ENCODE data around the gene IL3. TPM values are rescaled to one million over a fixed set of nuclear protein-coding genes. Genes with fewer than 3 reads are reported as not detected.

The IL3 gene
- total and polyA plus RNA-seq, 2 donors (not counting 1 experiment from before 2014, with no cell fraction given) = not detected

GRCh38 chr5:132059043-132059695 lies 1.3 kb upstream of the IL3 start:
- Mint-ChIP-seq H3K4me3 (no peak overlapping the region), H3K4me1 (peaks cover 2% of the 10 kb centered on the region), H3K27ac (no peak overlapping the region), H3K27me3 (peaks cover 3% of the 10 kb centered on the region), H3K9me3 (ENCODE audit: insufficient read depth) (no peaks in the 10 kb centered on the region)
- ChIA-PET POLR2A (no interaction called here), CTCF (no interaction called here)
- intact Hi-C loops (cut with micrococcal nuclease) = no loop called here
- H2AFZ ChIP-seq (ENCODE audit: insufficient read depth, low read depth, low read length, poor library complexity, severe bottlenecking) = no peak overlapping the region
- H3K4me1 ChIP-seq (ENCODE audit: control insufficient read depth in 2 of 2, insufficient read depth in 2 of 2, low read length in 2 of 2) = no peaks in the 10 kb centered on the region
- TF ChIP-seq EZH2 (IDR thresholded peaks at IDR 0.05; ENCODE audit: borderline replicate concordance, insufficient read depth, low read depth, low read length, poor library complexity, severe bottlenecking) (no peak), CTCF (IDR thresholded peaks at IDR 0.05) (no peak)
- H3K79me2 ChIP-seq (ENCODE audit: control insufficient read depth, insufficient read depth, low read length) = no peaks in the 10 kb centered on the region
- 81% methylated on average over 9 of the region's 9 CpGs for WGBS (ENCODE audit: insufficient coverage)
- no peaks in the 10 kb centered on the region for H4K20me1 ChIP-seq (ENCODE audit: control insufficient read depth, insufficient read depth, low read length, poor library complexity, severe bottlenecking)
- H3K9me3 ChIP-seq (ENCODE audit: control extremely low read depth in 1 of 3, control insufficient read depth in 2 of 3, insufficient read depth in 1 of 3, low read length in 2 of 3) = no peaks in the 10 kb centered on the region
- no peak overlapping the region for H3K4me2 ChIP-seq (replicated peaks; ENCODE audit: low read depth, low read length, poor library complexity, severe bottlenecking)
- ATAC-seq (ENCODE audit: low read depth) (no peak), DNase-seq (no peak)
- no peak overlapping the region for H3K4me3 ChIP-seq (ENCODE audit: control extremely low read depth in 1 of 5, extremely low read depth in 1 of 5, insufficient read depth in 1 of 5, low read depth in 2 of 5, low read length in 4 of 5)
- no peaks in the 10 kb centered on the region for H3K27me3 ChIP-seq (replicated peaks in 1 of 4; ENCODE audit: control extremely low read depth in 1 of 4, control insufficient read depth in 3 of 4, insufficient read depth in 4 of 4, low read length in 3 of 4)
- no peak overlapping the region for H3K9ac ChIP-seq (ENCODE audit: low read length)
- H3K27ac ChIP-seq (ENCODE audit: low read length in 2 of 2) = no peak overlapping the region
- H3K36me3 ChIP-seq (replicated peaks in 1 of 2; ENCODE audit: control extremely low read depth in 1 of 2, control insufficient read depth in 1 of 2, extremely low read depth in 1 of 2, insufficient read depth in 2 of 2, low read length in 1 of 2) = no peaks in the 10 kb centered on the region

GRCh38 chr5:132059696-132060500 lies 557 bp upstream of the IL3 start:
- 90% methylated on average over 11 of the region's 13 CpGs for WGBS (ENCODE audit: insufficient coverage)
- H3K9ac ChIP-seq (ENCODE audit: low read length) = no peak overlapping the region
- Mint-ChIP-seq H3K27ac (no peak overlapping the region), H3K4me1 (peaks cover 3% of the 10 kb centered on the region), H3K4me3 (no peak overlapping the region), H3K27me3 (peaks cover 3% of the 10 kb centered on the region), H3K9me3 (ENCODE audit: insufficient read depth) (no peaks in the 10 kb centered on the region)
- no peaks in the 10 kb centered on the region for H3K79me2 ChIP-seq (ENCODE audit: control insufficient read depth, insufficient read depth, low read length)
- TF ChIP-seq EZH2 (IDR thresholded peaks at IDR 0.05; ENCODE audit: borderline replicate concordance, insufficient read depth, low read depth, low read length, poor library complexity, severe bottlenecking) (no peak), CTCF (IDR thresholded peaks at IDR 0.05) (no peak)
- H3K27me3 ChIP-seq (replicated peaks in 1 of 4; ENCODE audit: control extremely low read depth in 1 of 4, control insufficient read depth in 3 of 4, insufficient read depth in 4 of 4, low read length in 3 of 4) = no peaks in the 10 kb centered on the region
- H3K9me3 ChIP-seq (ENCODE audit: control extremely low read depth in 1 of 3, control insufficient read depth in 2 of 3, insufficient read depth in 1 of 3, low read length in 2 of 3) = no peaks in the 10 kb centered on the region
- DNase-seq = no peak
- H3K27ac ChIP-seq (ENCODE audit: low read length in 2 of 2) = no peak overlapping the region
- intact Hi-C loops (cut with micrococcal nuclease) = loop anchor here (5.0 kb wide), 1 partner anchor 638 kb away; no protein-coding TSS in a partner anchor
- no peaks in the 10 kb centered on the region for H4K20me1 ChIP-seq (ENCODE audit: control insufficient read depth, insufficient read depth, low read length, poor library complexity, severe bottlenecking)
- no peak overlapping the region for H3K4me3 ChIP-seq (ENCODE audit: control extremely low read depth in 1 of 5, extremely low read depth in 1 of 5, insufficient read depth in 1 of 5, low read depth in 2 of 5, low read length in 4 of 5)
- ChIA-PET CTCF (no interaction called here), POLR2A (no interaction called here)
- no peaks in the 10 kb centered on the region for H3K36me3 ChIP-seq (replicated peaks in 1 of 2; ENCODE audit: control extremely low read depth in 1 of 2, control insufficient read depth in 1 of 2, extremely low read depth in 1 of 2, insufficient read depth in 2 of 2, low read length in 1 of 2)
- H3K4me1 ChIP-seq (ENCODE audit: control insufficient read depth in 2 of 2, insufficient read depth in 2 of 2, low read length in 2 of 2) = peaks cover 0 to 4% of the 10 kb centered on the region in 2 donors
- no peak overlapping the region for H2AFZ ChIP-seq (ENCODE audit: insufficient read depth, low read depth, low read length, poor library complexity, severe bottlenecking)
- no peak for ATAC-seq (ENCODE audit: low read depth)
- H3K4me2 ChIP-seq (replicated peaks; ENCODE audit: low read depth, low read length, poor library complexity, severe bottlenecking) = no peak overlapping the region

All from B cell (primary cell).